ENCODE data around the gene ZNF653. TPM values are rescaled to one million over a fixed set of nuclear protein-coding genes. Genes with fewer than 3 reads are reported as not detected.
A peak's percentile ranks its signal among the peaks of the same experiment; 100 is the strongest.
"Not testable (repeated sequence)": the region's sequence is repeated elsewhere in the genome, so short reads cannot be mapped to it uniquely, and the experiment has no call there.

Gene ZNF653
- polyA plus RNA-seq, 2 of the 4 experiments (the other 2 are of a cell fraction): 2.9 to 4.2 TPM

DNA sequence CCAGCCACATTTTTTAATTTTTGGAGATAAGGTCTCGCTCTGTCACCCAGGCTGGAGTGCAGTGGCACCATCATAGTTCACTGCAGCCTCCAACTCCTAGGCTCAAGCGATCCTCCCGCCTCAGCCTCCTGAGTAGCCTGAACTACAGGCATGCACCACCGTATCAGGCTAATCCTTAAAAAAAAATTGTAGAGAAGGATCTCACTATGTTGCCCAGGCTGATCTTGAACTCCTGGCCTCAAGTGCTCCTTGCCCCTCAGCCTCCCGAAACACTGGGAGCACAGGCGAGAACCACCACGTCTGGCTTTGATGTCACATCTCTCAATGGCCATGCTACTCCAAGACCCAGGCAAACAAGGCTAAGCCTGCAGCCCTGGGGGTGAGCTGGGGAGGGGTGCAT, 49.0 kb downstream of the ZNF653 start:
- Histone ChIP-seq H3K9me3 (no peaks in the 10 kb centered on the region), H3K27ac (no peak overlapping the region), H3K4me3 (no peak overlapping the region), H3K4me2 (no peak overlapping the region), H3K4me1 (no peaks in the 10 kb centered on the region)
- POLR2A ChIA-PET: no interaction called here
- FAIRE-seq: no peak
- CTCF ChIA-PET: no interaction called here
- 87% methylated on average over 7 of the region's 7 CpGs for WGBS (ENCODE audit: missing lambda C conversion rate)
- no peak for ATAC-seq
- no peak for DNase-seq (ENCODE audit: low read depth in 1 of 2, low spot score in 1 of 2)
- no peak for TF ChIP-seq REST (IDR thresholded peaks at IDR 0.05)
- TF ChIP-seq HEYL (CRISPR knock-in tag; IDR thresholded peaks at IDR 0.05): no peak
- TF ChIP-seq, protein P1, sequence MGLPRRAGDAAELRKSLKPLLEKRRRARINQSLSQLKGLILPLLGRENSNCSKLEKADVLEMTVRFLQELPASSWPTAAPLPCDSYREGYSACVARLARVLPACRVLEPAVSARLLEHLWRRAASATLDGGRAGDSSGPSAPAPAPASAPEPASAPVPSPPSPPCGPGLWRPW (IDR thresholded peaks at IDR 0.05): no peak
- no peak for TF ChIP-seq MAX (IDR thresholded peaks at IDR 0.05)
- TF ChIP-seq TP53 (CRISPR knock-in tag; IDR thresholded peaks at IDR 0.05): no peak
- no peak for TF ChIP-seq SREBF2 (IDR thresholded peaks at IDR 0.05)
- TF ChIP-seq MAZ (IDR thresholded peaks at IDR 0.05; ENCODE audit: borderline replicate concordance, low read depth, low read length): no peak
- no peak for TF ChIP-seq HOXB13 (CRISPR knock-in tag; IDR thresholded peaks at IDR 0.05; ENCODE audit: low read depth)
- no peak for TF ChIP-seq RFX5 (IDR thresholded peaks at IDR 0.05)

GRCh38 chr19:11455233-11455554, 50.4 kb downstream of the ZNF653 start:
- WGBS (ENCODE audit: missing lambda C conversion rate): 63% methylated on average over 8 of the region's 9 CpGs
- H3K4me3 ChIP-seq; H3K4me2 ChIP-seq; DNase-seq (ENCODE audit: low read depth in 1 of 2, low spot score in 1 of 2); H3K9me3 ChIP-seq; H3K27ac ChIP-seq; FAIRE-seq; CTCF ChIA-PET; POLR2A ChIA-PET; ATAC-seq; H3K4me1 ChIP-seq: not testable (repeated sequence)

GRCh38 chr19:11453468-11454341, 51.9 kb downstream of the ZNF653 start:
- FAIRE-seq (no peak), DNase-seq (ENCODE audit: low read depth in 1 of 2, low spot score in 1 of 2) (no peak), ATAC-seq (0 out of 6 replicates have a peak, but pooled peaks of 1 of the 2 experiments have one; percentile 38)
- WGBS (ENCODE audit: missing lambda C conversion rate): 74% methylated on average over 18 of the region's 27 CpGs
- H3K9me3 ChIP-seq: no peaks in the 10 kb centered on the region
- no peak overlapping the region for H3K4me3 ChIP-seq
- no peak overlapping the region for H3K27ac ChIP-seq
- H3K4me1 ChIP-seq: no peaks in the 10 kb centered on the region
- H3K4me2 ChIP-seq: no peak overlapping the region
- ChIA-PET POLR2A (no interaction called here), CTCF (interaction anchor here (1.0 kb wide), 1 partner anchor 28 kb away, joined by 3 read pairs; no protein-coding TSS in a partner anchor)
- TF ChIP-seq RAD21 (conservative IDR thresholded peaks at IDR 0.05 in 1 of 2, IDR thresholded peaks at IDR 0.05 in 1 of 2) (no peak), CTCF (IDR thresholded peaks at IDR 0.05) (0 out of 3 replicates have a peak, but pooled peaks have one; percentile 11), BCL3 (IDR thresholded peaks at IDR 0.05) (no peak), HOXA7 (CRISPR knock-in tag; IDR thresholded peaks at IDR 0.05) (no peak), JUNB (IDR thresholded peaks at IDR 0.05) (no peak), SMC3 (IDR thresholded peaks at IDR 0.05) (no peak)
